Testis (tissue), 2 donors: ENCODE results near the gene KLF11.

Experiments used
- CTCF ChIP-seq, 3 experiments: fragments of 450-650 bp in 2 of 3; fragments of 200-600 bp in 1 of 3; sonication (generic) in 1 of 3; IDR thresholded peaks; one replicate each; pipeline ENCODE4 v1.5.1; 2016 to 2019; ENCODE audit warnings: antibody characterized with exemption in 3 of 3, mild to moderate bottlenecking in 2 of 3, moderate library complexity in 1 of 3
- POLR2A ChIP-seq: fragments of 450-650 bp; IDR thresholded peaks from one replicate; pipeline ENCODE4 v1.6.1; 2017; ENCODE audit warnings: antibody characterized with exemption, mild to moderate bottlenecking, moderate library complexity

GRCh38 chr2:10084223-10084865 lies 41.0 kb downstream of the KLF11 start:
- TF ChIP-seq POLR2A (no peak), CTCF (IDR thresholded peaks at IDR 0.05) (no peak)
